C4-2B (cell line): ENCODE results near the gene AURKAIP1.
"Not testable (repeated sequence)": the region's sequence is repeated elsewhere in the genome, so short reads cannot be mapped to it uniquely, and the experiment has no call there.

Experiments
- CTCF ChIP-seq: fragments of 450-650 bp; conservative IDR thresholded peaks from 2 replicates; pipeline ENCODE4 v1.5.1; 2017; ENCODE audit warnings: mild to moderate bottlenecking
- ZFX ChIP-seq: fragments of 450-650 bp; IDR thresholded peaks from 2 replicates; pipeline ENCODE4 v1.6.1; 2017

GRCh38 chr1:1417825-1418463 is 42.9 kb upstream of the AURKAIP1 start:
- TF ChIP-seq CTCF, ZFX: not testable (repeated sequence)
